ENCODE measurements around the gene TRIM43. TPM values are rescaled to one million over a fixed set of nuclear protein-coding genes. Genes with fewer than 3 reads are reported as not detected.
"Not testable (repeated sequence)": the region's sequence is repeated elsewhere in the genome, so short reads cannot be mapped to it uniquely, and the experiment has no call there.

The TRIM43 gene
- total and polyA plus RNA-seq, 2 experiments from 2014 or later = not detected

DNA sequence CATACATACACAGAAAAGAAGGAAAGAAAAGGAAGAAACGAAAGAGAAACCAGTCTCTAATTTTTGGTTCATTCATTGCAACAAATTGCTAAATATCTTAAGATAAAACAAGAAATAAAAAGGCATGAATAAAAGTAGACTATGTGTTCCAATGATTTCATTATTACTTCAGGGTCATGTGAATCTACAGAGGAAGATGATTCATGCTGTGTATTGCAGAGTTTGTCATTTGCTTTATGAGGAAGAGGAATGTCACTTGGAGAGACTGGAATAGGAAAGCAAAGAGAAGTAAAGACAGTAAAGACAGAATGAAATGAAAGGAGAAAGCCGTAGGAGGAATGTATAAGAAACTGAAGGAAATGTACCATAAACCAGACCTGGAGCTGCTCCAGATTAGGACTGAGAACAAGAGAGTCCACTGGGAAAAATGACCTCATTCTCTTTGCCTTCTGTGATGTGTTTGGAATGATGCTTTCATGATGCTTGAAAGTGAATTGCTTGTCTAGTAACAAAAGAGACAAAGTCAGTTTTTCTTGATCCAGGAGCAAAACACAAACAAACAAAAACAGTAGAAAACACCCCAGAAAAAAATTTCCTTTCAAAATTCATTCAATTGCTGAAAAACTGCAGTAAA is 41.9 kb downstream of the TRIM43 start:
- H3K9me2 ChIP-seq (ENCODE audit: insufficient read depth); H3K27me3 ChIP-seq (replicated peaks; ENCODE audit: insufficient read depth); H4K20me1 ChIP-seq (ENCODE audit: insufficient read depth); H3K9ac ChIP-seq; H3K4me3 ChIP-seq; H2AFZ ChIP-seq; H3K27ac ChIP-seq; DNase-seq; H3K4me1 ChIP-seq (ENCODE audit: insufficient read depth); H3K4me2 ChIP-seq (ENCODE audit: unreplicated experiment); H3K79me2 ChIP-seq (ENCODE audit: insufficient read depth); H3F3A ChIP-seq (ENCODE audit: insufficient read depth); in situ Hi-C loops (cut with MboI); H3K36me3 ChIP-seq (ENCODE audit: low read depth); H3K9me3 ChIP-seq (ENCODE audit: low read depth): not testable (repeated sequence)
- no CpG with 5 or more reads among the region's 2 CpGs for WGBS, 2 experiments (ENCODE audit: low coverage in 1 of 2, low lambda C conversion rate in 2 of 2, missing lambda C conversion rate in 2 of 2)

DNA sequence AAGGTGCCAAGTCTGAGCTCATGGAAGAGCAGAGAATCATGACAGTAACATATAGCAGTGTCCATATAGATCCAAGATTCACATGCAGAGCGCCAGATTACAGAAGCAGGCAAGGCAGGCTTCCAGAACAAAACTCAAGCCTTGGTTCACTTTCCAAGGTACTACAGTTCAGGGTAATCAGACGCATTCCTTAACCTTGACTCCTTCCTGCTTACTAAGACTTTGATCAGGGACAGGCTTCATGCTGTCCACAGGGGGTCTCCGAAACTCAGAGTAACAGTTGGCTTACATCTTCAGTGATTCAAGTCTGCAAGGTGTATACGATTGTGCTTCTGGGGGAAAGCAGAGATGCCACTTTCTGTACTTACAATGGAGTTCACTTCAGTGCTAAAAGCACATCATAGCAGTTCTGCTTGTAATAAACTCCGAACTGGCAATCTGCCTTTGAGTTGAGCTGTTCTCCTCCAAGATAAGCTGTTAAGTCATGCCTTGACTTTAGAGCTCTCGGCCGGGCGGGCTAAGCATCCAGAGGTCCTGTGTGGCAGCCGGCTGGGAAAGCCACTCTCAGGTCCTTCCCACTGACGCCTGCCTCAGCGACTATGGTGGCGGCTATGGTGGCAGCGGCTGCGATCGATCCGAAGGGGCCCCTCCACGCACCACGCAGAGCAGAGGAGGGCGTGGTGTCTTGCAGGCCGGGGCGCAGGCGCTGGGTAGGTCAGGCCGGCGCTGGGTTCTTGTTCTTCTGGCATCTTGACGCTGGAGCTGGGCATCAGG is 48.9 kb downstream of the TRIM43 start:
- H3K9ac ChIP-seq; H2AFZ ChIP-seq; H3F3A ChIP-seq (ENCODE audit: insufficient read depth); H3K79me2 ChIP-seq (ENCODE audit: insufficient read depth); H3K4me3 ChIP-seq; H3K27ac ChIP-seq; H3K4me2 ChIP-seq (ENCODE audit: unreplicated experiment); H3K36me3 ChIP-seq (ENCODE audit: low read depth); H4K20me1 ChIP-seq (ENCODE audit: insufficient read depth); H3K27me3 ChIP-seq (replicated peaks; ENCODE audit: insufficient read depth); in situ Hi-C loops (cut with MboI); H3K4me1 ChIP-seq (ENCODE audit: insufficient read depth); H3K9me2 ChIP-seq (ENCODE audit: insufficient read depth); DNase-seq; H3K9me3 ChIP-seq (ENCODE audit: low read depth): not testable (repeated sequence)
- 4 to 5% methylated on average over 2 to 3 of the region's 25 CpGs for WGBS, 2 experiments (ENCODE audit: low coverage in 1 of 2, low lambda C conversion rate in 2 of 2, missing lambda C conversion rate in 2 of 2)

DNA sequence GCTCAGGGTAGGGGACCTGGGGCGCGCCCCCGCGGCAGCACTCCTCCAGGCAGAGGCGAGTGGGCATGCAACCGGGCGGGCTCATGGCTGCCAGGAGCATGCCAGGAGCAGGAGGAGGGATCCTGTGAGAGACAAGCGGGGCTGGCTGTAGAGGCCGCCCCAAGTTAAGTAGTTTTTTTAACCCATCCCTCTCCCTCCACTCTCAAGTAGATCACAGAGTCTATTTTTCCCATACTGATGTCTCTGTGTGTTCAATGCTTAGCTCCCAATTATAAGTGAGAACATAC is 49.4 kb downstream of the TRIM43 start:
- H2AFZ ChIP-seq; in situ Hi-C loops (cut with MboI); H3K79me2 ChIP-seq (ENCODE audit: insufficient read depth); H3K9me2 ChIP-seq (ENCODE audit: insufficient read depth); H3K9ac ChIP-seq; H3F3A ChIP-seq (ENCODE audit: insufficient read depth); H3K36me3 ChIP-seq (ENCODE audit: low read depth); H4K20me1 ChIP-seq (ENCODE audit: insufficient read depth); H3K27me3 ChIP-seq (replicated peaks; ENCODE audit: insufficient read depth); H3K4me2 ChIP-seq (ENCODE audit: unreplicated experiment); H3K9me3 ChIP-seq (ENCODE audit: low read depth); H3K27ac ChIP-seq; DNase-seq; H3K4me1 ChIP-seq (ENCODE audit: insufficient read depth); H3K4me3 ChIP-seq: not testable (repeated sequence)
- WGBS, 2 experiments (ENCODE audit: low coverage in 1 of 2, low lambda C conversion rate in 2 of 2, missing lambda C conversion rate in 2 of 2) = no CpG with 5 or more reads among the region's 9 CpGs

DNA sequence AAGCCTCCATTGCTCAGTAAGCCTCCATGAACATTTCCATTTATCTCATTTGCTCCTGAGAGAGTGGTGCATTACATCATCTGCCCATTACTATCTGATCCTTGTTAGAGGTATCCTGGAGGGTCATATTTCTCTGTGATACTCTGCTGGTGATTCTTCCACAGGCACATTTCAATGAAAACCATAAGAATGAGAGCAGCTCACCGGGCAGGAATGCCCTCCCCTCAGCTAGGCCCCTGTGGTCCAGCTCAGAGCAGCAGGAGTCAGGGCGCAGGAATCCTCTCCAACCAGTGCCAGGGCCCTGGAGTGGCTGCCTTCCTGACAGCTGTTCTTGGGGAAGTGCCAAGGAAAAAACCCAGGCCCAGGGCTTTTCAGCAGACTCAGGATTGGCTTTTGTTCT is 50.0 kb downstream of the TRIM43 start:
- H2AFZ ChIP-seq; H3K4me1 ChIP-seq (ENCODE audit: insufficient read depth); H3K9me2 ChIP-seq (ENCODE audit: insufficient read depth); H3F3A ChIP-seq (ENCODE audit: insufficient read depth); H3K36me3 ChIP-seq (ENCODE audit: low read depth); H4K20me1 ChIP-seq (ENCODE audit: insufficient read depth); H3K79me2 ChIP-seq (ENCODE audit: insufficient read depth); H3K4me3 ChIP-seq; H3K9me3 ChIP-seq (ENCODE audit: low read depth); in situ Hi-C loops (cut with MboI); H3K27me3 ChIP-seq (replicated peaks; ENCODE audit: insufficient read depth); H3K9ac ChIP-seq: not testable (repeated sequence)
- DNase-seq = peak; percentile 78
- 0 to 10% methylated on average over 1 to 2 of the region's 2 CpGs for WGBS, 2 experiments (ENCODE audit: low coverage in 1 of 2, low lambda C conversion rate in 2 of 2, missing lambda C conversion rate in 2 of 2)
- Histone ChIP-seq H3K4me2 (ENCODE audit: unreplicated experiment) (peak overlapping the region; percentile 39), H3K27ac (peak overlapping the region; percentile 62)

DNA sequence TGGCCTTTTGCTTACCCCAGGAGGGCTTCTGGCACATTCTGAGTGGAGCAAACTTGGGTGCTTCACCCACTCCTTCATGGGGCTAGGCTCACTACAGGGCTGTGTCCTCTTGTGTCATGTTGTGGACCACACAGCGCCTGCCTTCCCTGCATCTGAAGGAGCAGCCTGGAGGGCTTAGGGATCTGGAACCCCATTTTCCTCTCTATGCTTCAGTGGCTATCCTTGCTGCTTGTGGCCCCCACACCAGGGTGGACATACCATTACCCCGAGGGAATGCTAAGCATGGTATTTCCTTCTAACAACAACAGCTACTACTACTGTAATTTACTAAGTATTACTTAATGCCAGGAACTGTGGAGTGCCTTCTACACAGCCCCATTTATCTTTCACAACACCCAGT is 50.6 kb downstream of the TRIM43 start:
- peak overlapping the region; percentile 64 for H3K27ac ChIP-seq
- in situ Hi-C loops (cut with MboI); H3K4me3 ChIP-seq; H4K20me1 ChIP-seq (ENCODE audit: insufficient read depth); H3F3A ChIP-seq (ENCODE audit: insufficient read depth); H3K9me3 ChIP-seq (ENCODE audit: low read depth); H3K36me3 ChIP-seq (ENCODE audit: low read depth); H3K9me2 ChIP-seq (ENCODE audit: insufficient read depth); H3K79me2 ChIP-seq (ENCODE audit: insufficient read depth); H2AFZ ChIP-seq; H3K4me2 ChIP-seq (ENCODE audit: unreplicated experiment); H3K9ac ChIP-seq; H3K4me1 ChIP-seq (ENCODE audit: insufficient read depth); H3K27me3 ChIP-seq (replicated peaks; ENCODE audit: insufficient read depth): not testable (repeated sequence)
- peak; percentile 4 for DNase-seq
- WGBS, 2 experiments (ENCODE audit: low coverage in 1 of 2, low lambda C conversion rate in 2 of 2, missing lambda C conversion rate in 2 of 2) = 82 to 100% methylated on average over 1 of the region's 2 CpGs

DNA sequence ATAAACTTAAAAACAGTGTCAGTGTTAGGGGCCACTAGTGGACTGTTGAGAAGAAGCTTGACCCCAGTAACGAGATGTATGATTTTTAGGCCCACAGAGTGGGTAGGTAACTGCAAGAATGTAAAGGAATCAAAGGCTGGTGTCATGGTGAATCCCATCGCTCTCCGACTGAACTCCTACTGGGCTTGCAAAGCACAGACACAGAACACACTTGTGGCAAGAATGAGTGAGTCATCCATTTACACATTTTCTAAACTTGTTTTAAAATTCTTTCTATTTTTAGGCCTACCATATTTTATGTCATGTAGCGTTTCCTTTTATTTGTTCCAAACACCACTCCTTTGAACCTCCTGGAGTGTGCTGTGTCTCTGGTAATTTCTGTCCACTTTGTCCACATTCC is 51.1 kb downstream of the TRIM43 start:
- DNase-seq; H2AFZ ChIP-seq; H3K9me2 ChIP-seq (ENCODE audit: insufficient read depth); H3K27me3 ChIP-seq (replicated peaks; ENCODE audit: insufficient read depth); H4K20me1 ChIP-seq (ENCODE audit: insufficient read depth); H3K79me2 ChIP-seq (ENCODE audit: insufficient read depth); H3K4me3 ChIP-seq; H3K9me3 ChIP-seq (ENCODE audit: low read depth); H3K4me1 ChIP-seq (ENCODE audit: insufficient read depth); H3F3A ChIP-seq (ENCODE audit: insufficient read depth); H3K4me2 ChIP-seq (ENCODE audit: unreplicated experiment); H3K9ac ChIP-seq; H3K36me3 ChIP-seq (ENCODE audit: low read depth); in situ Hi-C loops (cut with MboI): not testable (repeated sequence)
- WGBS, 2 experiments (ENCODE audit: low coverage in 1 of 2, low lambda C conversion rate in 2 of 2, missing lambda C conversion rate in 2 of 2) = 21 to 38% methylated on average over 1 of the region's 4 CpGs
- peak overlapping the region; percentile 64; the same call in 1 of the 2 replicates for H3K27ac ChIP-seq

DNA sequence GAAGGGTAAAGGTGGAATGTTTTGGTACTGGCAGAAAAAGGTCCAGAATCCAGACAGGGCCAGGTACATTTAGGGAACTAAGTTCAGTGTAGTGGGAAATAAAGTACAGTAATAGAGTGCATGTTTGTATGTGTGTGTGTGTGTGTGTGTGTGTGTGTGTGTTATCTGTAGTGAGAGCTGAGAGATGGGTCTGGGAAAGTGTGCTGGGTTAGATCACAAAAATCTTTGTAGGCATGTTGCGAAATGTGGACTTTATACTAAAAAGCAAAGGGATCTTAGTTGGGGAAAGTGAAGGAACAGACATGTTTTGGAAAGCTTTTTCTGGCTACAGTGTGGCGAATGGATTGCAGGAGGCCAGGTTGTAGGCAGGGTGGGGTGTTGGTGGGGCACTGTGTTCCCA is 53.5 kb downstream of the TRIM43 start:
- H3K79me2 ChIP-seq (ENCODE audit: insufficient read depth); H3K4me1 ChIP-seq (ENCODE audit: insufficient read depth); H3K9ac ChIP-seq; H4K20me1 ChIP-seq (ENCODE audit: insufficient read depth); in situ Hi-C loops (cut with MboI); H3F3A ChIP-seq (ENCODE audit: insufficient read depth); H2AFZ ChIP-seq; H3K36me3 ChIP-seq (ENCODE audit: low read depth); DNase-seq; H3K9me3 ChIP-seq (ENCODE audit: low read depth); H3K4me2 ChIP-seq (ENCODE audit: unreplicated experiment); H3K9me2 ChIP-seq (ENCODE audit: insufficient read depth); H3K4me3 ChIP-seq; H3K27me3 ChIP-seq (replicated peaks; ENCODE audit: insufficient read depth); H3K27ac ChIP-seq: not testable (repeated sequence)
- WGBS, 2 experiments (ENCODE audit: low coverage in 1 of 2, low lambda C conversion rate in 2 of 2, missing lambda C conversion rate in 2 of 2) = no CpG with 5 or more reads among the region's 2 CpGs

Measured in GM23248 (cell line).